HG03064 (cell line): ENCODE measurements around the gene UST.
"Not testable (repeated sequence)": the region's sequence is repeated elsewhere in the genome, so short reads cannot be mapped to it uniquely, and the experiment has no call there.

Source experiments
- ATAC-seq: cut with Tn5 transposase; IDR thresholded peaks from one replicate; pipeline ENCODE4 v1.9.1; 2021; ENCODE audit warnings: low read depth; ENCODE audit not compliant: unreplicated experiment

The UST gene

GRCh38 chr6:148965287-148965686 is 218.5 kb downstream of the UST start:
- no peak for ATAC-seq

GRCh38 chr6:148967011-148967520 is 220.2 kb downstream of the UST start:
- ATAC-seq = no peak

GRCh38 chr6:148967541-148967956 is 220.7 kb downstream of the UST start:
- no peak for ATAC-seq

GRCh38 chr6:148968771-148969602 is 222.2 kb downstream of the UST start:
- no peak for ATAC-seq

GRCh38 chr6:148969603-148970061 is 222.8 kb downstream of the UST start:
- no peak for ATAC-seq

GRCh38 chr6:148971031-148971927 is 224.4 kb downstream of the UST start:
- no peak for ATAC-seq

- peak; percentile 88 for ATAC-seq
These were observed 225.7 kb downstream of the UST start for GRCh38 chr6:148972481-148972880.

GRCh38 chr6:148973538-148974208 is 226.8 kb downstream of the UST start:
- ATAC-seq = no peak

GRCh38 chr6:148974351-148974750 is 227.5 kb downstream of the UST start:
- ATAC-seq = no peak

- not testable (repeated sequence) for ATAC-seq
These were observed 231.5 kb downstream of the UST start for GRCh38 chr6:148978298-148978697.

- ATAC-seq = no peak
These were observed 232.4 kb downstream of the UST start for GRCh38 chr6:148979014-148979901.

- no peak for ATAC-seq
These were observed 233.4 kb downstream of the UST start for GRCh38 chr6:148980234-148980633.

GRCh38 chr6:148981515-148981914 is 234.7 kb downstream of the UST start:
- no peak for ATAC-seq

GRCh38 chr6:148983101-148983761 is 236.4 kb downstream of the UST start:
- ATAC-seq = no peak

GRCh38 chr6:148983966-148984365 is 237.1 kb downstream of the UST start:
- ATAC-seq = no peak

- no peak for ATAC-seq
These were observed 237.8 kb downstream of the UST start for GRCh38 chr6:148984531-148985056.

- ATAC-seq = no peak
These were observed 238.7 kb downstream of the UST start for GRCh38 chr6:148985499-148985898.

GRCh38 chr6:148986608-148987007 is 239.8 kb downstream of the UST start:
- no peak for ATAC-seq

- no peak for ATAC-seq
These were observed 241.2 kb downstream of the UST start for GRCh38 chr6:148987982-148988381.
